ENCODE results near the gene DIRAS3.

The DIRAS3 gene

GRCh38 chr1:68049941-68050878 is at the start of gene DIRAS3:
DIRAS3 (minus strand) TSS chr1:68050627; CDS start chr1:68047297, 3,330 bp downstream.
- DNase-seq (ENCODE audit: extremely low spot score): no peak
- no peak for TF ChIP-seq CTCF (IDR thresholded peaks at IDR 0.05; ENCODE audit: control extremely low read depth, extremely low read depth, low read depth, missing control alignments)
- CTCF ChIA-PET: no interaction called here
- POLR2A ChIA-PET: no interaction called here

GRCh38 chr1:68093737-68094136 is 43.3 kb upstream of the DIRAS3 start:
- POLR2A ChIA-PET: no interaction called here

GRCh38 chr1:68087184-68087583 is 36.8 kb upstream of the DIRAS3 start:
- ChIA-PET POLR2A (no interaction called here), CTCF (interaction anchor here (1.3 to 1.8 kb wide), 2 partner anchors 8 to 27 kb away, joined by 4 to 6 read pairs; no protein-coding TSS in a partner anchor)
- TF ChIP-seq CTCF (IDR thresholded peaks at IDR 0.05; ENCODE audit: control extremely low read depth, extremely low read depth, low read depth, missing control alignments): no peak
- DNase-seq (ENCODE audit: extremely low spot score): no peak

More at GRCh38 chr1:68093737-68094136, 43.3 kb upstream of the DIRAS3 start:
- DNase-seq (ENCODE audit: extremely low spot score): no peak
- no peak for TF ChIP-seq CTCF (IDR thresholded peaks at IDR 0.05; ENCODE audit: control extremely low read depth, extremely low read depth, low read depth, missing control alignments)
- CTCF ChIA-PET: interaction anchor here (1.1 to 1.7 kb wide), 3 partner anchors 10 to 27 kb away, joined by 3 to 7 read pairs (median 3); no protein-coding TSS in a partner anchor

GRCh38 chr1:68085752-68086151 is 35.3 kb upstream of the DIRAS3 start:
- ChIA-PET POLR2A (no interaction called here), CTCF (interaction anchor here (1.8 kb wide), 1 partner anchor 10 kb away, joined by 6 read pairs; no protein-coding TSS in a partner anchor)

GRCh38 chr1:68083686-68084085 is 33.3 kb upstream of the DIRAS3 start:
- TF ChIP-seq CTCF (IDR thresholded peaks at IDR 0.05; ENCODE audit: control extremely low read depth, extremely low read depth, low read depth, missing control alignments): no peak
- DNase-seq (ENCODE audit: extremely low spot score): no peak
- POLR2A ChIA-PET: no interaction called here
- CTCF ChIA-PET: no interaction called here

More at GRCh38 chr1:68085752-68086151, 35.3 kb upstream of the DIRAS3 start:
- DNase-seq (ENCODE audit: extremely low spot score): no peak
- TF ChIP-seq CTCF (IDR thresholded peaks at IDR 0.05; ENCODE audit: control extremely low read depth, extremely low read depth, low read depth, missing control alignments): no peak

GRCh38 chr1:68081775-68082283 is 31.4 kb upstream of the DIRAS3 start:
- no peak for TF ChIP-seq CTCF (IDR thresholded peaks at IDR 0.05; ENCODE audit: control extremely low read depth, extremely low read depth, low read depth, missing control alignments)
- no peak for DNase-seq (ENCODE audit: extremely low spot score)
- ChIA-PET POLR2A (no interaction called here), CTCF (no interaction called here)

Measured in GM10248 (cell line).